Measurements from ENCODE around the gene NFIA.

The NFIA gene

DNA sequence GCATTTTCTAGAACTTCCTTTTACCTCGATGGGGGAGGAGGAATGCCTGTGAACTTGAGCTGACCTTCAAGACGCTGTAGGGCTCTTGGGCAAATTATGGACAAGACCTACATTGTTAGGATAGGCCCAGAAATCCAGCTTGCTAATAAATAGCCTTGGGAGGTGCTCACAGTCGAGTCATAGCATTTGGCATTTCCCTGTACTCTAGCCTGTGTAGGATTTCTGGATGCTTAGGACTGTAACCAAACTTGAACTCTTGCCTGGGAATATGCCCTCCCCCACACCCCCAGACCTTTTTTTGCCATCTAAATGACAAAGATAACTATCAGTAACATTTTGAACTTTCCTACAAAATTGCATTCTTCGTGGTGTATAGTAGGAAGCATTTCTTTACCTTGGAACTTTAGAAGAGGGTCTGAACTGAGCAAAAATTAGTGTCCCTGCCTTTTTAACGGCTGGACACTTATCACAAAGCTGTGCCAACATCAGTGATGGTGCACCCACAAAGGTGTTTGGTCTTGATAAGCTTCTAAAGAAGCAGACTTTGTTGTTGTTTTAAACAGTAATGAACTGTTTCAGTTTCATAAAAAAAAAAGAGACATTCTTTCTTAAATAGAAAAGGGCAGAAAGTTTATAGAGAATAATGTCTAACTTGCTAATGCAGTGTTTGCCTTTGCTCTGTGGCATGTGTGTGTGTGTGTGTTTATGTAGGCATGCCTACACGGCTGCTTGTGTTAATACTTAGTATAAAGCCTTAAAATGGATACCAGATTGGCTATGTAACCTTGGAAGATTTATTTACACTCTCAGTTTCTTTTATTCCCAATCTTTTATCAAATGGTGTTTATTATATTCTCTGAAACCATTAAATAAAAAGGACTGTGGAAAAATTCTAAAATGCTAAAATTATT is 88.2 kb downstream of the NFIA start:
- Histone ChIP-seq H3K23ac (ENCODE audit: low read length in 2 of 2) (no peak overlapping the region), H4K8ac (ENCODE audit: low read length) (no peak overlapping the region), H3K4me1 (ENCODE audit: control insufficient read depth, insufficient read depth, low read depth, low read length) (no peaks in the 10 kb centered on the region), H3K4me3 (ENCODE audit: insufficient read depth in 1 of 2, low read depth in 1 of 2, low read length in 2 of 2) (peak overlapping the region in 1 of 2 experiments; percentile 19), H3K14ac (ENCODE audit: low read length in 2 of 2) (no peak overlapping the region), H3K36me3 (ENCODE audit: control insufficient read depth in 1 of 2, insufficient read depth in 2 of 2, low read depth in 1 of 2, low read length in 2 of 2) (no peaks in the 10 kb centered on the region), H3K18ac (ENCODE audit: low read depth in 1 of 2, low read length in 2 of 2) (no peak overlapping the region), H3K27me3 (ENCODE audit: control insufficient read depth in 1 of 2, insufficient read depth in 1 of 2, low read length in 2 of 2) (no peaks in the 10 kb centered on the region), H3K27ac (ENCODE audit: low read length, poor library complexity, severe bottlenecking) (no peak overlapping the region), H3K9me3 (ENCODE audit: control insufficient read depth, low read length) (no peaks in the 10 kb centered on the region), H2AK5ac (ENCODE audit: low read length, severe bottlenecking) (no peak overlapping the region), H3K9ac (ENCODE audit: low read length) (peak overlapping the region; percentile 48), H2BK5ac (ENCODE audit: low read depth, low read length, poor library complexity, severe bottlenecking) (no peak overlapping the region), H3K79me1 (replicated peaks; ENCODE audit: low read length, poor library complexity, severe bottlenecking) (peaks cover 5% of the 10 kb centered on the region), H3K4me2 (ENCODE audit: low read length, poor library complexity, severe bottlenecking) (no peak overlapping the region), H2BK15ac (ENCODE audit: low read depth, poor library complexity, severe bottlenecking) (no peak overlapping the region), H4K91ac (ENCODE audit: low read length) (no peak overlapping the region), H2AFZ (ENCODE audit: low read depth, low read length) (no peak overlapping the region), H2BK120ac (ENCODE audit: low read depth, low read length) (no peak overlapping the region), H3K4ac (ENCODE audit: low read depth in 1 of 2, low read length in 2 of 2) (no peak overlapping the region), H2BK12ac (ENCODE audit: low read length in 2 of 2) (peak overlapping the region in 1 of 2 experiments; percentile 11)
- WGBS, result 61% methylated on average over 5 of the region's 6 CpGs
- no peak for DNase-seq

DNA sequence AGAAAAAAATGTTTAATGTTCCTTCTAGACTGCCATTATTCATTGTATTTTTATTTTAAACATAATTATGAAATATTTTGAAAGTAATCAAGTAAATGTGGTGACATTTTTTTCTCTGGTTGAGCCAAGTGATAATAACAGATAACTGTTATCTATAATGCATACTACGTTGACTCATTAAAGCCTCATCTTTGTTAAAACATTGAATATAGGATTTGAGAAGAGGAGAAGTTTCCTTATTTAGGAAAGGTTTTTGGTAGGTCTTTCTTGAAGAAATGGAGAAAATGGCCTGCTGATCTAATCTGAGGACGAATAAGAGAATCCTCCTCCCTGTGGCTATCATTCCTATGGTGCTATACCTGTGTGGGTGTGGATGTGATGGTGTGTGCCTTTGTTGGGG is 89.0 kb downstream of the NFIA start:
- no peak overlapping the region for H3K4me3 ChIP-seq (ENCODE audit: insufficient read depth in 1 of 2, low read depth in 1 of 2, low read length in 2 of 2)

GRCh38 chr1:61171974-61172373 is 89.6 kb downstream of the NFIA start:
- Histone ChIP-seq H3K18ac (ENCODE audit: low read depth in 1 of 2, low read length in 2 of 2) (no peak overlapping the region), H4K91ac (ENCODE audit: low read length) (no peak overlapping the region), H3K4me2 (ENCODE audit: low read length, poor library complexity, severe bottlenecking) (no peak overlapping the region), H3K4me1 (ENCODE audit: control insufficient read depth, insufficient read depth, low read depth, low read length) (no peaks in the 10 kb centered on the region), H3K4ac (ENCODE audit: low read depth in 1 of 2, low read length in 2 of 2) (no peak overlapping the region), H2AFZ (ENCODE audit: low read depth, low read length) (no peak overlapping the region), H3K36me3 (ENCODE audit: control insufficient read depth in 1 of 2, insufficient read depth in 2 of 2, low read depth in 1 of 2, low read length in 2 of 2) (no peaks in the 10 kb centered on the region), H3K23ac (ENCODE audit: low read length in 2 of 2) (no peak overlapping the region), H4K8ac (ENCODE audit: low read length) (no peak overlapping the region), H2BK12ac (ENCODE audit: low read length in 2 of 2) (no peak overlapping the region), H3K14ac (ENCODE audit: low read length in 2 of 2) (no peak overlapping the region), H3K27ac (ENCODE audit: low read length, poor library complexity, severe bottlenecking) (no peak overlapping the region), H2BK15ac (ENCODE audit: low read depth, poor library complexity, severe bottlenecking) (no peak overlapping the region), H3K4me3 (ENCODE audit: insufficient read depth in 1 of 2, low read depth in 1 of 2, low read length in 2 of 2) (peak overlapping the region in 1 of 2 experiments; percentile 14), H3K79me1 (replicated peaks; ENCODE audit: low read length, poor library complexity, severe bottlenecking) (peaks cover 5% of the 10 kb centered on the region), H3K9ac (ENCODE audit: low read length) (peak overlapping the region; percentile 15), H2BK120ac (ENCODE audit: low read depth, low read length) (no peak overlapping the region), H3K9me3 (ENCODE audit: control insufficient read depth, low read length) (no peaks in the 10 kb centered on the region), H3K27me3 (ENCODE audit: control insufficient read depth in 1 of 2, insufficient read depth in 1 of 2, low read length in 2 of 2) (no peaks in the 10 kb centered on the region), H2AK5ac (ENCODE audit: low read length, severe bottlenecking) (no peak overlapping the region), H2BK5ac (ENCODE audit: low read depth, low read length, poor library complexity, severe bottlenecking) (no peak overlapping the region)
- 51% methylated on average over 4 of the region's 4 CpGs for WGBS
- no peak for DNase-seq

More for the DNA sequence above, 89.0 kb downstream of the NFIA start:
- H3K79me1 ChIP-seq (replicated peaks; ENCODE audit: low read length, poor library complexity, severe bottlenecking), result peaks cover 5% of the 10 kb centered on the region
- H3K27ac ChIP-seq (ENCODE audit: low read length, poor library complexity, severe bottlenecking), result no peak overlapping the region
- no peak overlapping the region for H3K4me2 ChIP-seq (ENCODE audit: low read length, poor library complexity, severe bottlenecking)
- no peak overlapping the region for H2BK12ac ChIP-seq (ENCODE audit: low read length in 2 of 2)
- WGBS, result 100% methylated on average over 1 of the region's 2 CpGs
- H3K14ac ChIP-seq (ENCODE audit: low read length in 2 of 2), result no peak overlapping the region
- no peak overlapping the region for H2AK5ac ChIP-seq (ENCODE audit: low read length, severe bottlenecking)
- no peak overlapping the region for H4K8ac ChIP-seq (ENCODE audit: low read length)
- no peak overlapping the region for H4K91ac ChIP-seq (ENCODE audit: low read length)
- H3K4me1 ChIP-seq (ENCODE audit: control insufficient read depth, insufficient read depth, low read depth, low read length), result no peaks in the 10 kb centered on the region
- H2BK15ac ChIP-seq (ENCODE audit: low read depth, poor library complexity, severe bottlenecking), result no peak overlapping the region
- H3K27me3 ChIP-seq (ENCODE audit: control insufficient read depth in 1 of 2, insufficient read depth in 1 of 2, low read length in 2 of 2), result no peaks in the 10 kb centered on the region
- H3K36me3 ChIP-seq (ENCODE audit: control insufficient read depth in 1 of 2, insufficient read depth in 2 of 2, low read depth in 1 of 2, low read length in 2 of 2), result no peaks in the 10 kb centered on the region
- no peak overlapping the region for H3K9ac ChIP-seq (ENCODE audit: low read length)
- no peak overlapping the region for H3K23ac ChIP-seq (ENCODE audit: low read length in 2 of 2)
- no peak overlapping the region for H3K4ac ChIP-seq (ENCODE audit: low read depth in 1 of 2, low read length in 2 of 2)
- H2BK5ac ChIP-seq (ENCODE audit: low read depth, low read length, poor library complexity, severe bottlenecking), result no peak overlapping the region
- no peak overlapping the region for H3K18ac ChIP-seq (ENCODE audit: low read depth in 1 of 2, low read length in 2 of 2)
- H2BK120ac ChIP-seq (ENCODE audit: low read depth, low read length), result no peak overlapping the region
- no peak for DNase-seq
- no peaks in the 10 kb centered on the region for H3K9me3 ChIP-seq (ENCODE audit: control insufficient read depth, low read length)
- H2AFZ ChIP-seq (ENCODE audit: low read depth, low read length), result no peak overlapping the region

GRCh38 chr1:61173118-61173517 is 90.8 kb downstream of the NFIA start:
- Histone ChIP-seq H3K27ac (ENCODE audit: low read length, poor library complexity, severe bottlenecking) (no peak overlapping the region), H3K14ac (ENCODE audit: low read length in 2 of 2) (no peak overlapping the region), H4K8ac (ENCODE audit: low read length) (no peak overlapping the region), H2AFZ (ENCODE audit: low read depth, low read length) (no peak overlapping the region), H2BK15ac (ENCODE audit: low read depth, poor library complexity, severe bottlenecking) (no peak overlapping the region), H2BK120ac (ENCODE audit: low read depth, low read length) (no peak overlapping the region), H3K36me3 (ENCODE audit: control insufficient read depth in 1 of 2, insufficient read depth in 2 of 2, low read depth in 1 of 2, low read length in 2 of 2) (no peaks in the 10 kb centered on the region), H3K27me3 (ENCODE audit: control insufficient read depth in 1 of 2, insufficient read depth in 1 of 2, low read length in 2 of 2) (no peaks in the 10 kb centered on the region), H3K4ac (ENCODE audit: low read depth in 1 of 2, low read length in 2 of 2) (no peak overlapping the region), H2BK5ac (ENCODE audit: low read depth, low read length, poor library complexity, severe bottlenecking) (no peak overlapping the region), H4K91ac (ENCODE audit: low read length) (no peak overlapping the region), H2AK5ac (ENCODE audit: low read length, severe bottlenecking) (no peak overlapping the region), H3K9ac (ENCODE audit: low read length) (peak overlapping the region; percentile 10), H3K23ac (ENCODE audit: low read length in 2 of 2) (no peak overlapping the region), H3K9me3 (ENCODE audit: control insufficient read depth, low read length) (no peaks in the 10 kb centered on the region), H3K4me1 (ENCODE audit: control insufficient read depth, insufficient read depth, low read depth, low read length) (no peaks in the 10 kb centered on the region), H3K18ac (ENCODE audit: low read depth in 1 of 2, low read length in 2 of 2) (no peak overlapping the region), H3K79me1 (replicated peaks; ENCODE audit: low read length, poor library complexity, severe bottlenecking) (peaks cover 7% of the 10 kb centered on the region), H3K4me3 (ENCODE audit: insufficient read depth in 1 of 2, low read depth in 1 of 2, low read length in 2 of 2) (no peak overlapping the region), H3K4me2 (ENCODE audit: low read length, poor library complexity, severe bottlenecking) (no peak overlapping the region), H2BK12ac (ENCODE audit: low read length in 2 of 2) (no peak overlapping the region)
- 77% methylated on average over 5 of the region's 6 CpGs for WGBS
- DNase-seq, result no peak

Measured in mesenchymal stem cell (in vitro differentiated cells and primary cell).